ENCODE data around the gene HAPLN1. TPM values are rescaled to one million over a fixed set of nuclear protein-coding genes. Genes with fewer than 3 reads are reported as not detected.

HAPLN1 gene
- total RNA-seq = not detected

DNA sequence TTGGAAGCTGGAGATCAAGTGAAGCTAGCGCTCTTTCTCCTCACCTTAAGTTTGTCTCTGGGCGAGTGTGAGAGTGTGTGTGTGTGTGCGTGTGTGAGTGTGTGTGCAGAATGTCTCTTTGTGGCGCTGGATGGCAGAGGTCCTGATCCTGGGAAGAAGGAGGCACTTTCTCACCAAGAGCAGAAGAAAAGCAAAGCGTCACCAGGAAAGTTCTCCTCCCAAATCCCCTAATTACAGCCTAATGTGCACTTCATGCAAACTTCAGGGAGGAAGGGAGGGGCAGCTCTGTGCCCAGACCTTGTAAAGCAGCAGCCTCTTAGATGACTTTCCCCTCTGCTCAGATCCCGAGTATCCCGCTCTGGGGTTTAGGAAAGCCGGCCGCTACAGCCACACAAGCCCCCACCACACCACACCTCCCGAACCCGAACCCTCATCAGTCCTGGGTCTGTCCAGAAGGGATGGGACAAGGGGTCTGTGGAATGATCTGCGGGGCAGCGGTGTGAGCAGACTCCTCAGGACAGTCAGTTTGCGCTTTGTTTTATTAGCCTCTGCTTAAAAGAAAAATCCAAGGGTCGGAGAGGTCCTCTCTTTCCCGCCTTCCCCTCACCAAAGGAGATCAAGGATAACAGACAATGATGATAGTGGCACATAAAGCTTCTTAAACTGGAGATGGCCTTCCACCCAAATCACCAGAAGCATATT lies at the start of gene HAPLN1:
Gene HAPLN1, minus strand, starts transcription at position 20 of the 702 bp plus-strand sequence. CDS start 47,332 bp downstream, outside the sequence.
- Histone ChIP-seq H3K27ac (no peak within 1 kb of the TSS), H3K27me3 (no peaks in the 10 kb centered on the region), H3K36me3 (no peaks in the 10 kb centered on the region), H3K4me3 (peak within 1 kb of the TSS; percentile 44 to 64), H3K9me3 (no peaks in the 10 kb centered on the region), H3K4me1 (peaks cover 15% of the 10 kb centered on the region)
- no peak for TF ChIP-seq POLR2A (IDR thresholded peaks at IDR 0.05)
- TF ChIP-seq POLR2AphosphoS5 (IDR thresholded peaks at IDR 0.05; ENCODE audit: insufficient read depth in 1 of 2, low read depth in 1 of 2) = no peak
- TF ChIP-seq, protein P1, sequence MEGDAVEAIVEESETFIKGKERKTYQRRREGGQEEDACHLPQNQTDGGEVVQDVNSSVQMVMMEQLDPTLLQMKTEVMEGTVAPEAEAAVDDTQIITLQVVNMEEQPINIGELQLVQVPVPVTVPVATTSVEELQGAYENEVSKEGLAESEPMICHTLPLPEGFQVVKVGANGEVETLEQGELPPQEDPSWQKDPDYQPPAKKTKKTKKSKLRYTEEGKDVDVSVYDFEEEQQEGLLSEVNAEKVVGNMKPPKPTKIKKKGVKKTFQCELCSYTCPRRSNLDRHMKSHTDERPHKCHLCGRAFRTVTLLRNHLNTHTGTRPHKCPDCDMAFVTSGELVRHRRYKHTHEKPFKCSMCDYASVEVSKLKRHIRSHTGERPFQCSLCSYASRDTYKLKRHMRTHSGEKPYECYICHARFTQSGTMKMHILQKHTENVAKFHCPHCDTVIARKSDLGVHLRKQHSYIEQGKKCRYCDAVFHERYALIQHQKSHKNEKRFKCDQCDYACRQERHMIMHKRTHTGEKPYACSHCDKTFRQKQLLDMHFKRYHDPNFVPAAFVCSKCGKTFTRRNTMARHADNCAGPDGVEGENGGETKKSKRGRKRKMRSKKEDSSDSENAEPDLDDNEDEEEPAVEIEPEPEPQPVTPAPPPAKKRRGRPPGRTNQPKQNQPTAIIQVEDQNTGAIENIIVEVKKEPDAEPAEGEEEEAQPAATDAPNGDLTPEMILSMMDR (IDR thresholded peaks at IDR 0.05) = no peak
- intact Hi-C loops (cut with DNase I) = no loop called here
- DNase-seq (ENCODE audit: extremely low spot score in 2 of 2) = no peak

- intact Hi-C loops (cut with DNase I) = no loop called here
- no peaks in the 10 kb centered on the region for H3K36me3 ChIP-seq
- no peak for DNase-seq (ENCODE audit: extremely low spot score in 2 of 2)
- H3K27ac ChIP-seq = no peak overlapping the region
- no peaks in the 10 kb centered on the region for H3K27me3 ChIP-seq
- no peaks in the 10 kb centered on the region for H3K9me3 ChIP-seq
- TF ChIP-seq, protein P1 (IDR thresholded peaks at IDR 0.05) = no peak
- TF ChIP-seq POLR2AphosphoS5 (IDR thresholded peaks at IDR 0.05; ENCODE audit: insufficient read depth in 1 of 2, low read depth in 1 of 2) (no peak), POLR2A (IDR thresholded peaks at IDR 0.05) (no peak)
- H3K4me3 ChIP-seq = no peak overlapping the region
- no peaks in the 10 kb centered on the region for H3K4me1 ChIP-seq
These were observed 46.8 kb upstream of the HAPLN1 start for GRCh38 chr5:83767409-83767992.

DNA sequence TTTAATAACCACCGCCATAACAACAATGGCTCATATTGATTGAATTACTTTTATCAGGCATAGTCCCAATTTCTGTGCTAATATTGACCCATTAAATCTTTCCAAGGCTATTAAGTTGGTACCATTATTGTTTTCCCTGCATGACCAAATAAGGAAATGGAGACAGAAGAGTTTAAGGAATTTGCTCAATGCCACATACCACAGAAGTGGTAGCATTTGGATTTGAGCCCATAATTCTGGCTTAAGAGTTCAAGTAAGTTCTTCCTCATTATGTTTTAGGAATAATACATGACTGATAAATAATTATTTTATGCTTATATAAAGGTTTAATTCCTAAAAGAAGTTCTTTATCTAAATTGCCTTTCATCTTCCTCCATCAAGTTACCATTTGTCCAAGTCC lies 43.4 kb upstream of the HAPLN1 start:
- intact Hi-C loops (cut with DNase I) = no loop called here
- TF ChIP-seq POLR2AphosphoS5 (IDR thresholded peaks at IDR 0.05; ENCODE audit: insufficient read depth in 1 of 2, low read depth in 1 of 2) = no peak
- TF ChIP-seq POLR2A (IDR thresholded peaks at IDR 0.05) = no peak
- TF ChIP-seq, protein P1 (IDR thresholded peaks at IDR 0.05) = no peak
- Histone ChIP-seq H3K4me1 (no peaks in the 10 kb centered on the region), H3K27me3 (no peaks in the 10 kb centered on the region), H3K9me3 (no peaks in the 10 kb centered on the region), H3K4me3 (no peak overlapping the region), H3K36me3 (no peaks in the 10 kb centered on the region), H3K27ac (no peak overlapping the region)
- no peak for DNase-seq (ENCODE audit: extremely low spot score in 2 of 2)

GRCh38 chr5:83760579-83760978 lies 39.9 kb upstream of the HAPLN1 start:
- Histone ChIP-seq H3K9me3 (no peaks in the 10 kb centered on the region), H3K4me3 (no peak overlapping the region), H3K27me3 (no peaks in the 10 kb centered on the region), H3K4me1 (no peaks in the 10 kb centered on the region), H3K27ac (no peak overlapping the region), H3K36me3 (no peaks in the 10 kb centered on the region)
- intact Hi-C loops (cut with DNase I) = no loop called here
- no peak for DNase-seq (ENCODE audit: extremely low spot score in 2 of 2)
- no peak for TF ChIP-seq POLR2A (IDR thresholded peaks at IDR 0.05)
- no peak for TF ChIP-seq POLR2AphosphoS5 (IDR thresholded peaks at IDR 0.05; ENCODE audit: insufficient read depth in 1 of 2, low read depth in 1 of 2)
- TF ChIP-seq, protein P1 (IDR thresholded peaks at IDR 0.05) = no peak

DNA sequence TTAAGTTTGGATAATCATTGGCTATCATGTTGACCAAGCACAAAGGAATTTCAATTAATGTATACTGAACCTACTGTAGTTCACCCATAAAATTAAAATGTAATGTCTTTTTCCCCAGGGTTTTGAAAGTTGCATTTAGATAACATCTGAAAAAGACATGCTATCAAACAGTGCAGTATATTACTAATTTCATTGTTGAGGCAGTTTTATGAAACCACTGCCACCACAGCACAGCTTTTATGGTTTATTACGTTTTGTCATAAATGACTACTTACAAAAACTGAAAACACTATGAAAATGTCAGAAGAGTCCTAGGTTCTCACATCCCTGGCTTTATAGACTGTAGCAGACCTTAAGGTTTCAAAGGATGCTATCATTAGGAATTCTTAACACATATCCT lies 32.0 kb upstream of the HAPLN1 start:
- no peak overlapping the region for H3K27ac ChIP-seq

More for the DNA sequence above, 32.0 kb upstream of the HAPLN1 start:
- intact Hi-C loops (cut with DNase I) = no loop called here
- DNase-seq (ENCODE audit: extremely low spot score in 2 of 2) = no peak
- TF ChIP-seq, protein P1 (IDR thresholded peaks at IDR 0.05) = no peak
- TF ChIP-seq POLR2AphosphoS5 (IDR thresholded peaks at IDR 0.05; ENCODE audit: insufficient read depth in 1 of 2, low read depth in 1 of 2) (no peak), POLR2A (IDR thresholded peaks at IDR 0.05) (no peak)
- Histone ChIP-seq H3K27me3 (no peaks in the 10 kb centered on the region), H3K9me3 (no peaks in the 10 kb centered on the region), H3K4me3 (no peak overlapping the region), H3K36me3 (no peaks in the 10 kb centered on the region), H3K4me1 (no peaks in the 10 kb centered on the region)

Data from vagina (tissue), 2 donors.